D721Med (cell line): ENCODE data around the gene RASAL2.
A peak's percentile ranks its signal among the peaks of the same experiment; 100 is the strongest.

Experiments used
- DNase-seq: peaks from one replicate; pipeline ENCODE4 v3.0.0; 2011; ENCODE audit warnings: low spot score; ENCODE audit not compliant: insufficient read length
- FAIRE-seq: peaks from 2 replicates; lab custom pipeline; 2011; peaks lifted over from hg19 to GRCh38; lab: Jason Lieb, UNC
- TF ChIP-seq, protein P1 (sequence below): IDR thresholded peaks from 2 replicates; pipeline ENCODE4 v1.5.1; 2012; ENCODE audit warnings: mild to moderate bottlenecking, control low read depth; ENCODE audit not compliant: insufficient read depth; ENCODE audit errors: missing control alignments

RASAL2 gene

GRCh38 chr1:178408871-178409270, 315.0 kb downstream of the RASAL2 start:
- TF ChIP-seq, protein P1, sequence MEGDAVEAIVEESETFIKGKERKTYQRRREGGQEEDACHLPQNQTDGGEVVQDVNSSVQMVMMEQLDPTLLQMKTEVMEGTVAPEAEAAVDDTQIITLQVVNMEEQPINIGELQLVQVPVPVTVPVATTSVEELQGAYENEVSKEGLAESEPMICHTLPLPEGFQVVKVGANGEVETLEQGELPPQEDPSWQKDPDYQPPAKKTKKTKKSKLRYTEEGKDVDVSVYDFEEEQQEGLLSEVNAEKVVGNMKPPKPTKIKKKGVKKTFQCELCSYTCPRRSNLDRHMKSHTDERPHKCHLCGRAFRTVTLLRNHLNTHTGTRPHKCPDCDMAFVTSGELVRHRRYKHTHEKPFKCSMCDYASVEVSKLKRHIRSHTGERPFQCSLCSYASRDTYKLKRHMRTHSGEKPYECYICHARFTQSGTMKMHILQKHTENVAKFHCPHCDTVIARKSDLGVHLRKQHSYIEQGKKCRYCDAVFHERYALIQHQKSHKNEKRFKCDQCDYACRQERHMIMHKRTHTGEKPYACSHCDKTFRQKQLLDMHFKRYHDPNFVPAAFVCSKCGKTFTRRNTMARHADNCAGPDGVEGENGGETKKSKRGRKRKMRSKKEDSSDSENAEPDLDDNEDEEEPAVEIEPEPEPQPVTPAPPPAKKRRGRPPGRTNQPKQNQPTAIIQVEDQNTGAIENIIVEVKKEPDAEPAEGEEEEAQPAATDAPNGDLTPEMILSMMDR = no peak
- DNase-seq = no peak
- FAIRE-seq = no peak

GRCh38 chr1:178409541-178409940, 315.6 kb downstream of the RASAL2 start:
- TF ChIP-seq, protein P1 = no peak
- FAIRE-seq = no peak
- DNase-seq = no peak

GRCh38 chr1:178411756-178412399, 318.0 kb downstream of the RASAL2 start:
- TF ChIP-seq, protein P1 = no peak
- FAIRE-seq = no peak
- DNase-seq = no peak

DNA sequence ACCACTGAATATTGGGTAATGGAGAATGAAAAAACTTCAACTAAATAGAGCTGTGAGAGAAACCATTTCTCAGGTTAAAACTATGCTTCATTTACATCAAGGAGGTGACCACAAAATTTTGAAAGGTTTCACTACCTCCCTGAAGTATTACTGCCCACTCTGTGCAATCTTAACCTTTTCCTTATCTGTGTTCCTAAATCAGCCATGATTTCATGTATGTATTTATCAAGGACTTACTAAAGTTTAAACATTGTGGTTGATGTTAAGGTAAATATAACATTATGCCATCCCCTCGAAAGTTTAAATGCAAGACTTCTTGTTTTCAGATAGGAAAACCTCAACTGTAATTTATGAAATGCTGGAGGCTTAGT, 318.5 kb downstream of the RASAL2 start:
- DNase-seq (no peak), FAIRE-seq (no peak)
- TF ChIP-seq, protein P1 = no peak

DNA sequence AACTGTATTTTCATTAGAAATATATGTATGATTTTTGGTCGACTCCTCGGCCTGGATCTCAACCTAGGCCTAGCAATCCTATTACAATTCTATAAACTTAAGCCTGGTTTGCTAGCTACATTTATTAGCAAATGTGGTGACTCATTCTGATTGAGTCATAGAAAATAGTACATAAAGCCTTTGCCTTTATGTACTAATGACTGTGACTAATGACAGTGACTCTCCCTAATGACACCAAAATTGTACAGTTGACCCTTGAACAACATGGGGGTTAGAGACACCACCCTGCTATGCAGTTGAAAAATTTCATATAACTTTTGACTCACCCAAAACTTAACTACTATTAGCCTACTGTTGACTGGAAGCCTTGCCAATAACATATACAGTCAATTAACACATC, 324.0 kb downstream of the RASAL2 start:
- DNase-seq (no peak), FAIRE-seq (no peak)
- TF ChIP-seq, protein P1 = no peak

GRCh38 chr1:178418284-178418955, 324.5 kb downstream of the RASAL2 start:
- TF ChIP-seq, protein P1 = no peak
- FAIRE-seq (peak; percentile 25), DNase-seq (no peak)

- TF ChIP-seq, protein P1 = no peak
- DNase-seq (no peak), FAIRE-seq (no peak)
Measured at GRCh38 chr1:178434360-178434759, 340.5 kb downstream of the RASAL2 start.
